Hematopoietic multipotent progenitor cell treated with erythropoietin and hydrocortisone succinate and interleukin-3 and kit ligand, for 17 days (in vitro differentiated cells): ENCODE results near the gene CHST8.
"Not testable (repeated sequence)": the region's sequence is repeated elsewhere in the genome, so short reads cannot be mapped to it uniquely, and the experiment has no call there.

Source experiments
- DNase-seq: peaks from one replicate; pipeline ENCODE4 v3.0.0-alpha.2; 2015; ENCODE audit warnings: low spot score

The CHST8 gene

GRCh38 chr19:33618363-33618762 is 3.4 kb upstream of the CHST8 start:
- not testable (repeated sequence) for DNase-seq

- DNase-seq, result no peak
Observed at GRCh38 chr19:33618884-33619283, 2.9 kb upstream of the CHST8 start.

GRCh38 chr19:33620611-33621010 is 1.1 kb upstream of the CHST8 start:
- no peak for DNase-seq

GRCh38 chr19:33621065-33621785 is 528 bp upstream of the CHST8 start:
- no peak for DNase-seq

GRCh38 chr19:33622505-33622808 is 704 bp downstream of the CHST8 start:
- no peak for DNase-seq

GRCh38 chr19:33622809-33623511 is 1.2 kb downstream of the CHST8 start:
- no peak for DNase-seq

GRCh38 chr19:33624586-33624985 is 2.8 kb downstream of the CHST8 start:
- DNase-seq, result no peak

- no peak for DNase-seq
Observed at GRCh38 chr19:33627526-33627925, 5.8 kb downstream of the CHST8 start.

GRCh38 chr19:33627962-33628839 is 6.4 kb downstream of the CHST8 start:
- DNase-seq, result no peak

GRCh38 chr19:33628921-33629825 is 7.4 kb downstream of the CHST8 start:
- DNase-seq, result no peak

- DNase-seq, result no peak
Observed at GRCh38 chr19:33629826-33630375, 8.1 kb downstream of the CHST8 start.

- DNase-seq, result no peak
Observed at GRCh38 chr19:33630880-33631608, 9.3 kb downstream of the CHST8 start.

- no peak for DNase-seq
Observed at GRCh38 chr19:33631609-33631973, 9.8 kb downstream of the CHST8 start.

GRCh38 chr19:33634361-33635091 is 12.8 kb downstream of the CHST8 start:
- no peak for DNase-seq

- DNase-seq, result no peak
Observed at GRCh38 chr19:33638167-33639034, 16.6 kb downstream of the CHST8 start.

- DNase-seq, result no peak
Observed at GRCh38 chr19:33639035-33639681, 17.4 kb downstream of the CHST8 start.

GRCh38 chr19:33640773-33641172 is 19.0 kb downstream of the CHST8 start:
- DNase-seq, result no peak

- no peak for DNase-seq
Observed at GRCh38 chr19:33641261-33641660, 19.5 kb downstream of the CHST8 start.
